NB4 (cell line): ENCODE results near the gene ACHE.

ENCODE experiments used
- CTCF ChIP-seq: IDR thresholded peaks from one replicate; pipeline ENCODE4 v1.5.1; 2012; ENCODE audit warnings: low read depth, low read length
- MYC ChIP-seq: IDR thresholded peaks from 2 replicates; pipeline ENCODE4 v1.6.1; 2011; ENCODE audit warnings: low read depth, low read length
- POLR2A ChIP-seq: IDR thresholded peaks from 2 replicates; pipeline ENCODE4 v1.6.1; 2011; ENCODE audit warnings: mild to moderate bottlenecking; ENCODE audit not compliant: insufficient read length; ENCODE audit errors: extremely low read depth

- TF ChIP-seq CTCF (no peak), MYC (0 out of 2 replicates have a peak, but pooled peaks have one; percentile 7), POLR2A (peak; percentile 9)
Measured at GRCh38 chr7:100888291-100888987, 7.2 kb downstream of the ACHE start.
